HG02610 (cell line): ENCODE measurements around the gene MANSC4.

Source experiments
- ATAC-seq: cut with Tn5 transposase; IDR thresholded peaks from one replicate; pipeline ENCODE4 v1.9.1; 2021; ENCODE audit warnings: mild to moderate bottlenecking, moderate library complexity; ENCODE audit not compliant: unreplicated experiment

MANSC4 gene

GRCh38 chr12:27779920-27780611 lies at the start of gene MANSC4, which contains the start of gene KLHL42:
MANSC4 (minus strand) TSS chr12:27780236; CDS start chr12:27771276, 8,960 bp downstream.
KLHL42 (plus strand) TSS chr12:27780233; CDS start chr12:27780331, 98 bp downstream.
- ATAC-seq: peak; percentile 79

GRCh38 chr12:27828196-27828595 lies 48.2 kb upstream of the MANSC4 start:
- ATAC-seq: no peak

GRCh38 chr12:27826076-27826475 lies 46.0 kb upstream of the MANSC4 start:
- no peak for ATAC-seq

DNA sequence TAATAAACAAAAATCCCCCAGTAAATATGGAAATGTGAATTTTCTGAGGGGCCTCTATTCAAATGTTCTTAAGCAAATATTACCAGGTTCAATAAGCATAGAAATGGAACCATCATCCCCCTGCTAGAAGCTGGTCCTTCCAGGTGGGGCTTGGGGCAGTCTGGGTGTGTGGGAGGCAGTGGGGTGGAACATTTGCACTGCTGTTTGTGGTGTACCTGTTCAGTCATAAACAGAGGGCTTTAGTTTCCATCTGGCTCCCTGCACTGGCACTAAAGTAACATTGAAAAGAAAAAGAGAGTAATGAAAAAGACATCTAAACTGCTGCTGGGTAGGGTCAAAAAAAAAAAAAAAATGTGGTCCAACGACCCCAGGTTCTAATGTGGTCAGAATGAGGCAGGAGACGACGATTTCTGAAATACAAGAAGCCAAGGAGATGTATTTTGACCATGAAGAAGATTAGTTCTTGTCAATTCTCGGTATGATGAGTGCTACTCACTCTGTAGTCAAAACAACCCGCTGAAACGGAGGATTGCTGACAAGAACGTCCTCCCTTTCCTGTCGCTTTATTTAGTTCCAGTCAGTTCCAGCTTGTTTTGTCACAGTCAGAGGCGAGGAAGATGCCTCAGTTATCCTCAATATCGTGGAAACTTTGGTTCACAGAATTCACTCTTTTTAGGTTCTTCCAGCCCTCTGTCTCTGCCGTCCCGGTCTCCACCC lies 44.2 kb upstream of the MANSC4 start:
- ATAC-seq: peak; percentile 61

- ATAC-seq: no peak
Observed at GRCh38 chr12:27823038-27823437, 43.0 kb upstream of the MANSC4 start.

- peak; percentile 88 for ATAC-seq
Observed at GRCh38 chr12:27822076-27822712, 42.2 kb upstream of the MANSC4 start.

GRCh38 chr12:27821259-27821973 lies 41.4 kb upstream of the MANSC4 start:
- ATAC-seq: peak; percentile 24

- no peak for ATAC-seq
Observed at GRCh38 chr12:27820564-27820963, 40.5 kb upstream of the MANSC4 start.

DNA sequence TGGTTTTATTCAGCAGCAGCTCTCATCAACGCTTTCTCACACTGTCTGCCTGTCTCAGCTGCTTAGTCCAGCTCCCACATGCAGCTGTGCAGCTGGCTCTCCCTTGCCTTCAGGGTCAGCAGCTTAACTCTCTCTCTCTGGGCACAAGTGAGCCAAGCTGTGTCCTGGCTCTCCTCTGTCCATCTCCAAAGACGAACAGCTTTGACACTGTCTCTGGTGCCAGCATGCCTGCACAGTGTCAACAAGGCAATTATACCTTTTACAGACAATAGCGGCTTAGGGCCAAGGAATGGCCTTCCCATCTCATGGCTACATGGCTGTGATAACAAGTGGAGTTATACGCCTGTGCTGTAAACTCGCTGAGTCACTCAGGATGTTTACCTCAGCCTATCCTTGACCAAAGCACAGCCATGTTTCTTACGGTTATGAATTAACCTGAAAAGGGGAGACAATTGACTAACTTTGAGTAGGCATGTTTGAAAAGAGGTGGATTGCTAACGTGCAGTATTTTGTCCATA lies 38.4 kb upstream of the MANSC4 start:
- ATAC-seq: no peak

DNA sequence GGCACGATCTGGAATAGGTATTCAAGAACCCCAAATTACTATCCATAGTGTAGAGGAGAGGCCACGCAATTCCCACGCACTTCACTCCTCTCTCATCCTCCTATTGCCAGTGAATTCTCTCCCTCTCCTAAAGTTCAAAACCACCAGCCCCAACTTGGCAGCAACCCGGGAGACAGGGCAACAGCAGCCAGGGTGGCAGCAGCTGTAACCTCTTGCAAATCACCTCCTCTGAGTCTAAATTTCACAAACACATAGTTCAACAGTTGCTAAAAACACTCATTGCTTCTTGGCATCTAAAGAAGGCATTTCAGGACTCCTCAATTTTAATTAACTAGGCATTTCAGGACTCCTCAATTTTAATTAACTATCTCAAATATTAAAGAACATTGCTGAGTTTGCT lies 37.7 kb upstream of the MANSC4 start:
- no peak for ATAC-seq

DNA sequence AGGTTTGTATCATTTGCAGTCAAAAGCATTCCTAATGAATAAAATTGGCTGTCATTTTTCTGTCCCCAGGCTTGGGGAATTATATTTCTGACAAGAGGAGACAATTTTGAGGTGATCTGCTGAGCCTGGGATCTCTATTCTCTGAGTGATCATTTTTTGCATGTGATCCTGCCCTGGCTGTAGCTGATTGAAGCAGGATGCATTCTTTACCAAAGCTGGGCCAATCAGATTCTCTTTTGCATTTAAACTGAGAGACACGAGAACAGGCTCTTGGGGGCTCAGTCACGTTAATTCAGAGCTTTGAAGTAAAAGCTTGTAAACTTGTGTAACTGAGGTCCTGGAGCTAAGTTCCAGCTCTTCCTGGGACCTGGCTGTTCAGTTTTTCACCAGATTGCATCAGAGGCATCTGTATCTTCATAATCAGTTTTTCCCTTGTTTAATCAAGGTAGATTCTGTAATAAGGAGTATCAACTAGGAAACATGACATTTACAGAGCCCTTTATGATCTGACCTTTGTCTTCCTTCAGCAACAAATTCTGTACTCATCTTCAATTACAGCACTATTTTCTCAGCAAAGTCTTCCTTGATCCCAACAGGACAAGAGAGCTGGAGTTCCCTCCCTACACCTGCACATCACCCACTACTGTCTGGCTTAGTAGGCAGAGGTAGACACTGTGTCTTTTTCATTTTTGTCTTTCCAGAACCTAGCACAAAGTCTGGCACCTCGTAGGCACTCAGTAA lies 35.0 kb upstream of the MANSC4 start:
- ATAC-seq: no peak

- no peak for ATAC-seq
Observed at GRCh38 chr12:27814411-27814810, 34.4 kb upstream of the MANSC4 start.

- ATAC-seq: no peak
Observed at GRCh38 chr12:27812502-27812901, 32.5 kb upstream of the MANSC4 start.

GRCh38 chr12:27810756-27811155 lies 30.7 kb upstream of the MANSC4 start:
- ATAC-seq: no peak

- ATAC-seq: no peak
Observed at GRCh38 chr12:27808841-27809240, 28.8 kb upstream of the MANSC4 start.

DNA sequence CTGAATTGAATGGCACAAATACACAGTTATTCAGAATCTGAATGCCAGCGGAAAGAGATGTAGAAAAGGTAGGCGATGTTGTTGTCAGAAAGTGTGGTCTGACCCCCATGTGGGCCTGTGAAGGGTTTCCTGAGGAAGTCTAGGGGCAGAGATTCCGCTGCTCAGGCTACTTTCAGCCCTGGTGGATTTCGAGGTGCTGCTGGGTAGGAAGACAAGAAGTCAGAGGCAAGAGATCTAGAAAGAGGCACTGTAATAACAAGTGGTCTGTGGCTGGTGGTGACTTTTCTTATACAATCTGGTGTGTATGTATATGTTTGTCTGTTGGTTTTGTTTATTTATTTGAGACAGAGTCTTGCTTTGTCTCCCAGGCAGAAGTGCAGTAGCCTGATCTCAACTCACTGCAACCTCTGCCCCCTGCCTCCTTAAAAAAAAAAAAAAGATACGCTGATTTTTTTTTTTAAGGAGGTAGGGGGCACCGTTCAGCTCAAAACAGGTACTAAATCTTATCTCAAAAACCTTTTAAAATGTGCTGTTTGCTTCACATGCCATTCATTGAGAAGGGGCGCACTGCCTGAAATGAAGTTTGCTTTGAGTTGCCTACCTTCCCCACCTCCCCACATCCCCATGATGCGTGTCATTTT lies 27.1 kb upstream of the MANSC4 start:
- ATAC-seq: no peak

- ATAC-seq: no peak
Observed at GRCh38 chr12:27806259-27806658, 26.2 kb upstream of the MANSC4 start.

- no peak for ATAC-seq
Observed at GRCh38 chr12:27805238-27805637, 25.2 kb upstream of the MANSC4 start.

DNA sequence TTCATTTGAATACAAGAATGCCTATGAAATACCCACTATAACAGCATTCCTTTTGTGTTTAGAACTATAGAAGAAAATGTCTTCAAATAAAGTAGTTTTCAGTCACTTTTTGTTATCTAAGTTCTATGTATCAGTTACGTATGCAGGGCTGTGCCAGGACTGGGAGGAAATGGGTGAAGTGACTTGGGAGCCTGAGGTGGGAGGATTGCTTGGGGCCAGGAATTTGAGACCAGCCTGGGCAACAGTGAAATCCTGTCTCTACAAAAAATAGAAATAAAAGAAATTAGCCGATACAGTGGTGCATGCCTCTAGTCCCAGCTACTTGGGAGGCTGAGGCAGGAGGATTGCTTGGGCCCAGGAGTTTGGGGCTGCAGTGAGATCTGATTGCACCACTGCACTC lies 22.9 kb upstream of the MANSC4 start:
- no peak for ATAC-seq

DNA sequence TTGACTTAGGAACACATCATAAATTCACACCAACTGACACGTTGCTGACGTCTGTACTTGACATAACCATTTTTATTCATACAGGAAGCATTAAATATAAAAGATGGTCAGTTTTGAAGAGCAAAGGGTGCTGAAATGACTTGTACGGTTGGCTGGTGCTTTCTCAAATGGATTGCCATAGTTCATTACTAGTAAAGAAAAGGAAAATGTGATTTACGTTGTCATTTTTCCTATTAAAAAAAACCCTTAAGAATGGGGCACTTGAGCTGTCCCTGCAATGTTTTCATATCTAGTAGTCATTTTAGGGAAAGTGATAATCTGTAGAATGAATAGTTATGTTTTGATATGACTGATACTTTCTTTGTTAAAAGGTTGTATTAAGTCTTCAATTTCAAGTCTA lies 22.5 kb upstream of the MANSC4 start:
- ATAC-seq: no peak
